GM12892 (cell line): ENCODE results near the gene GRM1.

Experiments
- POLR2A ChIP-seq: IDR thresholded peaks from 2 replicates; pipeline ENCODE4 v1.6.1; 2011; ENCODE audit warnings: low read depth, low read length, control low read depth
- POLR2AphosphoS5 ChIP-seq: IDR thresholded peaks from 2 replicates; pipeline ENCODE4 v1.6.1; 2011; ENCODE audit warnings: low read depth, low read length, control low read depth
- TAF1 ChIP-seq: IDR thresholded peaks from 2 replicates; pipeline ENCODE4 v1.6.1; 2011; ENCODE audit warnings: low read depth, mild to moderate bottlenecking, control low read depth, low read length, borderline replicate concordance

DNA sequence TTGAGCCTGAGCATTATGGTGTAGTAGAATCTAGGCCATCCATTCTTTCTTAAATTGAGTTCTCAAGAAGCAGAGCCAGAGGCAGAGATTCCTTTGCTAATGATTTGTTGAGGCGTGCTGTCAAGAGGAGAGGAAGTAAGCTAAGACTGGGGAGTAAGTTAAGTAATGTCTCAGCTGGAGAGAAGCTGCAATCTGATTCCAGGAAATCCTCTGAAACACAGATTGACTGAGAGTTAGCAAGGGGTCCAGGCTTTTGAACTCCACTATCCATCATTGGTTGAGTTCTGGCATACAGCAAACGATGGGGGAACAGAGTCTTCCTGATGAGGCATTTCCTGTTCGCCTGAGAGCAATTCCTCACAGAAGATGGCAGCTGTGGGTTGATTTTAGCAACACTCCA is 307.3 kb downstream of the GRM1 start:
- TF ChIP-seq POLR2A, result no peak
- no peak for TF ChIP-seq POLR2AphosphoS5
- no peak for TF ChIP-seq TAF1
